Measurements from ENCODE around the gene TRIAP1. TPM values are rescaled to one million over a fixed set of nuclear protein-coding genes. Genes with fewer than 3 reads are reported as not detected.
"Not testable (repeated sequence)": the region's sequence is repeated elsewhere in the genome, so short reads cannot be mapped to it uniquely, and the experiment has no call there.

Gene TRIAP1
- total and polyA plus RNA-seq, 2 donors (not counting 3 experiments of a cell fraction or from before 2014, with no cell fraction given), result 26.1 to 46.0 TPM

- Histone ChIP-seq H3K27ac (ENCODE audit: insufficient read depth, low read depth, low read length) (no peak overlapping the region), H3K9ac (replicated peaks; ENCODE audit: extremely low read depth, insufficient read depth, low read length) (no peak overlapping the region), H3K9me3 (replicated peaks; ENCODE audit: control insufficient read depth, insufficient read depth, low read length) (no peaks in the 10 kb centered on the region), H3K4me2 (ENCODE audit: insufficient read depth, low read length) (no peak overlapping the region), H3K36me3 (ENCODE audit: control insufficient read depth in 2 of 2, extremely low read depth in 1 of 2, insufficient read depth in 2 of 2, low read length in 2 of 2) (peaks cover 4 to 8% of the 10 kb centered on the region in 2 experiments), H3K4me3 (replicated peaks in 1 of 3; ENCODE audit: insufficient read depth in 1 of 3, low read depth in 1 of 3, low read length in 3 of 3) (no peak overlapping the region), H3K4me1 (ENCODE audit: control insufficient read depth, extremely low read depth, insufficient read depth, low read length) (peaks cover 15% of the 10 kb centered on the region), H3K79me2 (ENCODE audit: control insufficient read depth, insufficient read depth, low read length) (peaks cover 51% of the 10 kb centered on the region), H2AFZ (ENCODE audit: low read depth, low read length) (no peak overlapping the region), H4K20me1 (replicated peaks; ENCODE audit: control insufficient read depth, extremely low read depth, insufficient read depth, low read length) (no peaks in the 10 kb centered on the region), H3K27me3 (ENCODE audit: control insufficient read depth in 2 of 2, insufficient read depth in 2 of 2, low read length in 2 of 2) (no peaks in the 10 kb centered on the region), H3K9me1 (replicated peaks; ENCODE audit: control insufficient read depth, extremely low read depth, insufficient read depth, low read length) (no peaks in the 10 kb centered on the region)
- dilution Hi-C loops (cut with MboI; ENCODE audit: extremely low pct_ligation_motif_present, low sequenced_read_pairs) (no loop called here), intact Hi-C loops (cut with micrococcal nuclease) (no loop called here)
- DNase-seq (ENCODE audit: low read depth, low spot score) (no peak), FAIRE-seq (no peak)
- CTCF ChIA-PET, result interaction anchor here (0.8 to 1.5 kb wide), 2 partner anchors 9 to 27 kb away, joined by 3 read pairs; no protein-coding TSS in a partner anchor
- POLR2A ChIA-PET, result no interaction called here
- no TSS peak for BruUV-seq (replicated peaks)
- TF ChIP-seq MYC (IDR thresholded peaks at IDR 0.05; ENCODE audit: low read depth, low read length), result no peak
- TF ChIP-seq CTCF (IDR thresholded peaks at IDR 0.05; ENCODE audit: extremely low read depth in 1 of 2, insufficient read depth in 1 of 2, low read depth in 1 of 2, low read length in 2 of 2), result no peak
- no peak for TF ChIP-seq FOS (IDR thresholded peaks at IDR 0.05; ENCODE audit: borderline replicate concordance, insufficient read depth, low read length)
- no peak for TF ChIP-seq POLR2A (IDR thresholded peaks at IDR 0.05; ENCODE audit: low read depth, low read length)
- no peak for TF ChIP-seq POLR2AphosphoS5 (IDR thresholded peaks at IDR 0.05; ENCODE audit: insufficient read depth, low read depth, low read length)
Observed at GRCh38 chr12:120447992-120448391, 1.8 kb upstream of the TRIAP1 start.

GRCh38 chr12:120446844-120447178 lies 627 bp upstream of the TRIAP1 start:
- H2AFZ ChIP-seq (ENCODE audit: low read depth, low read length), result peak overlapping the region; percentile 53
- H3K27me3 ChIP-seq (ENCODE audit: control insufficient read depth in 2 of 2, insufficient read depth in 2 of 2, low read length in 2 of 2); H3K9me3 ChIP-seq (replicated peaks; ENCODE audit: control insufficient read depth, insufficient read depth, low read length); H4K20me1 ChIP-seq (replicated peaks; ENCODE audit: control insufficient read depth, extremely low read depth, insufficient read depth, low read length); H3K36me3 ChIP-seq (ENCODE audit: control insufficient read depth in 2 of 2, extremely low read depth in 1 of 2, insufficient read depth in 2 of 2, low read length in 2 of 2); BruUV-seq (replicated peaks); FAIRE-seq; DNase-seq (ENCODE audit: low read depth, low spot score); dilution Hi-C loops (cut with MboI; ENCODE audit: extremely low pct_ligation_motif_present, low sequenced_read_pairs); H3K9me1 ChIP-seq (replicated peaks; ENCODE audit: control insufficient read depth, extremely low read depth, insufficient read depth, low read length): not testable (repeated sequence)
- H3K4me3 ChIP-seq (replicated peaks in 1 of 3; ENCODE audit: insufficient read depth in 1 of 3, low read depth in 1 of 3, low read length in 3 of 3), result peak overlapping the region; percentile 49 to 75 (median 61)
- peak overlapping the region; percentile 67 for H3K9ac ChIP-seq (replicated peaks; ENCODE audit: extremely low read depth, insufficient read depth, low read length)
- H3K4me1 ChIP-seq (ENCODE audit: control insufficient read depth, extremely low read depth, insufficient read depth, low read length), result peaks cover 15% of the 10 kb centered on the region
- intact Hi-C loops (cut with micrococcal nuclease), result loop anchor here (1.0 kb wide), 1 partner anchor 9 kb away; the partner anchor contains the start of gene COX6A1
- CTCF ChIA-PET, result interaction anchor here (1.5 kb wide), 1 partner anchor 28 kb away, joined by 3 read pairs; no protein-coding TSS in a partner anchor
- POLR2A ChIA-PET, result interaction anchor here (0.7 kb wide), 1 partner anchor 20 kb away, joined by 6 read pairs; no protein-coding TSS in a partner anchor
- peak overlapping the region; percentile 85 for H3K4me2 ChIP-seq (ENCODE audit: insufficient read depth, low read length)
- peak overlapping the region; percentile 10 for H3K27ac ChIP-seq (ENCODE audit: insufficient read depth, low read depth, low read length)
- H3K79me2 ChIP-seq (ENCODE audit: control insufficient read depth, insufficient read depth, low read length), result peaks cover 51% of the 10 kb centered on the region
